A673 (cell line): ENCODE measurements around the gene SYPL2. TPM values are rescaled to one million over a fixed set of nuclear protein-coding genes. Genes with fewer than 3 reads are reported as not detected.
A peak's percentile ranks its signal among the peaks of the same experiment; 100 is the strongest.

Experiments
- BruUV-seq: library from RNA; stranded (reverse); fragments of 400-500 nt; replicated peaks from 2 replicates; lab custom pipeline; 2021; lab: Mats Ljungman, UMichigan
- CTCF ChIA-PET: fragments of 300-600 bp; sonication (Branson Sonifier 250); formaldehyde crosslinking; loops from one replicate; lab custom pipeline; 2022; ENCODE audit warnings: antibody characterized with exemption; lab: Charles Lee
- POLR2A ChIA-PET: fragments of 300-600 bp; sonication (Branson Sonifier 250); formaldehyde crosslinking; loops from one replicate; lab custom pipeline; 2022; ENCODE audit warnings: antibody characterized with exemption; ENCODE audit not compliant: low non-redundant PET; lab: Charles Lee
- DNase-seq: peaks from one replicate; pipeline ENCODE4 v3.0.0-alpha.2; 2015; ENCODE audit warnings: low spot score
- H3K27ac ChIP-seq: fragments of 200-600 bp; sonication (generic); 2 replicates; pipeline ENCODE4 v1.5.1; 2016; ENCODE audit warnings: mixed run types, low read depth, mild to moderate bottlenecking, mixed read lengths, antibody characterized with exemption, low read length; ENCODE audit not compliant: poor library complexity, severe bottlenecking
- H3K27me3 ChIP-seq: fragments of 200-600 bp; sonication (generic); replicated peaks from 2 replicates; pipeline ENCODE4 v1.6.1; 2017; ENCODE audit warnings: mixed run types, low read depth, mild to moderate bottlenecking, mixed read lengths, antibody characterized with exemption, low read length; ENCODE audit not compliant: insufficient read depth, poor library complexity
- H3K36me3 ChIP-seq: fragments of 200-600 bp; sonication (generic); 2 replicates; pipeline ENCODE4 v1.6.1; 2016; ENCODE audit warnings: mixed run types, mild to moderate bottlenecking, mixed read lengths, antibody characterized with exemption, low read length; ENCODE audit not compliant: insufficient read depth, poor library complexity, severe bottlenecking
- H3K4me1 ChIP-seq: fragments of 200-600 bp; sonication (generic); 2 replicates; pipeline ENCODE4 v1.6.1; 2017; ENCODE audit warnings: mixed run types, mild to moderate bottlenecking, mixed read lengths, antibody characterized with exemption, low read length; ENCODE audit not compliant: insufficient read depth, poor library complexity, severe bottlenecking
- H3K4me3 ChIP-seq: fragments of 200-600 bp; sonication (generic); 2 replicates; pipeline ENCODE4 v1.5.1; 2016; ENCODE audit warnings: low read depth, mixed run types, mild to moderate bottlenecking, mixed read lengths, low read length; ENCODE audit not compliant: poor library complexity, severe bottlenecking
- H3K9me3 ChIP-seq: fragments of 200-600 bp; sonication (generic); 2 replicates; pipeline ENCODE4 v1.6.1; 2016; ENCODE audit warnings: mixed run types, low read depth, mild to moderate bottlenecking, mixed read lengths, antibody characterized with exemption, low read length; ENCODE audit not compliant: poor library complexity, severe bottlenecking
- CTCF ChIP-seq: fragments of 300-800, 200-600 bp; sonication (generic); conservative IDR thresholded peaks from 2 replicates; pipeline ENCODE4 v1.5.1; 2017; ENCODE audit warnings: low read depth, mild to moderate bottlenecking, antibody characterized with exemption, low read length, moderate library complexity, mixed read lengths
- EZH2 ChIP-seq: fragments of 200-600 bp; sonication (generic); IDR thresholded peaks from 2 replicates; pipeline ENCODE4 v1.6.1; 2017; ENCODE audit warnings: borderline replicate concordance, low read depth, mild to moderate bottlenecking, mixed read lengths, antibody characterized with exemption, low read length; ENCODE audit not compliant: poor library complexity, severe bottlenecking
- intact Hi-C: fragments of 100-400 bp; cut with micrococcal nuclease; formaldehyde crosslinking; loops from one replicate; pipeline ENCODE4 v1.10.0; 2022; ENCODE audit not compliant: unreplicated experiment
- total RNA-seq: library from RNA; stranded (reverse); gene quantifications from 2 replicates; pipeline ENCODE4 v1.2.3, GENCODE V29; 2021

SYPL2 gene
- total RNA-seq, 1 experiment from 2014 or later: 0.13 TPM

- DNase-seq: no peak
- H3K27me3 ChIP-seq: peaks cover 36% of the 10 kb centered on the region
- ChIA-PET POLR2A (interaction anchor here (0.7 kb wide), 1 partner anchor 886 kb away, joined by 3 read pairs; no protein-coding TSS in a partner anchor), CTCF (no interaction called here)
- intact Hi-C loops: no loop called here
- TF ChIP-seq CTCF: no peak
- TF ChIP-seq EZH2: no peak
- no peak overlapping the region for H3K4me3 ChIP-seq
- peaks cover 6% of the 10 kb centered on the region for H3K9me3 ChIP-seq
- no peak overlapping the region for H3K27ac ChIP-seq
- BruUV-seq: no TSS peak
- no peaks in the 10 kb centered on the region for H3K4me1 ChIP-seq
- no peaks in the 10 kb centered on the region for H3K36me3 ChIP-seq
Measured at GRCh38 chr1:109454497-109455133, 11.7 kb upstream of the SYPL2 start.

GRCh38 chr1:109457819-109458218 is 8.5 kb upstream of the SYPL2 start:
- no TSS peak for BruUV-seq
- CTCF ChIA-PET: no interaction called here
- no peak overlapping the region for H3K4me3 ChIP-seq

GRCh38 chr1:109466125-109466451 is 258 bp upstream of the SYPL2 start:
- Histone ChIP-seq H3K36me3 (no peaks in the 10 kb centered on the region), H3K27me3 (peaks cover 99% of the 10 kb centered on the region), H3K9me3 (no peaks in the 10 kb centered on the region), H3K4me1 (peaks cover 18% of the 10 kb centered on the region), H3K27ac (no peak overlapping the region), H3K4me3 (peak overlapping the region; percentile 49)
- no peak for TF ChIP-seq CTCF
- no peak for TF ChIP-seq EZH2
- DNase-seq: peak; percentile 34
- POLR2A ChIA-PET: interaction anchor here (0.5 kb wide), 1 partner anchor 387 kb away, joined by 7 read pairs; no protein-coding TSS in a partner anchor
- CTCF ChIA-PET: no interaction called here
- intact Hi-C loops: no loop called here
- BruUV-seq: no TSS peak

More at GRCh38 chr1:109457819-109458218, 8.5 kb upstream of the SYPL2 start:
- Histone ChIP-seq H3K27ac (no peak overlapping the region), H3K4me1 (no peaks in the 10 kb centered on the region), H3K9me3 (peaks cover 6% of the 10 kb centered on the region), H3K27me3 (peaks cover 49% of the 10 kb centered on the region), H3K36me3 (no peaks in the 10 kb centered on the region)
- intact Hi-C loops: no loop called here
- DNase-seq: no peak
- TF ChIP-seq CTCF: no peak
- TF ChIP-seq EZH2: no peak
- POLR2A ChIA-PET: no interaction called here
